ENCODE measurements around the gene ARHGAP18. TPM values are rescaled to one million over a fixed set of nuclear protein-coding genes. Genes with fewer than 3 reads are reported as not detected.

Gene ARHGAP18
- total and polyA plus RNA-seq, 10 donors: 4.6 to 18.7 (median 15.4) TPM

DNA sequence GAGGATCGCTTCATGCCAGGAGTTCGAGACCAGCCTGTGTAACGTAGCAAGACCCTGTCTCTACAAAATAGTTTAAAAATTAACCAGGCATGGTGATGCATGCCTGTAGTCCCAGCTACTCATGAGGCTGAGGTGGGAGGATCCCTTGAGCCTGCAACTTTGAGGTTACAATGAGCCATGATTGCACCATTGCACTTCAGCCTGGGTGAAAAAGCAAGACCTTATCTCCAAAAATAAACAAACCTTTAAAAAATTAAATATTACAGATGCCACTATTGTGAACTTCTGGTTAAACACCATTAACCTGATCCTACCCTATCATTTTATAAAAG is 116.8 kb downstream of the ARHGAP18 start:
- peaks cover 0 to 12% (median 3%) of the 10 kb centered on the region in 6 donors for H3K4me1 ChIP-seq
- no peaks in the 10 kb centered on the region for H3K9me3 ChIP-seq
- no peak overlapping the region for H3K27ac ChIP-seq
- intact Hi-C loops (cut with DNase I; ENCODE audit: low total_unique reads): loop anchor here (10.0 kb wide), 2 partner anchors 132 to 432 kb away; no protein-coding TSS in a partner anchor
- 73 to 100% (median 95%) methylated on average over 3 of the region's 3 CpGs for WGBS, 5 donors
- no peak for TF ChIP-seq POLR2AphosphoS5 (IDR thresholded peaks at IDR 0.05)
- TF ChIP-seq, protein P1, sequence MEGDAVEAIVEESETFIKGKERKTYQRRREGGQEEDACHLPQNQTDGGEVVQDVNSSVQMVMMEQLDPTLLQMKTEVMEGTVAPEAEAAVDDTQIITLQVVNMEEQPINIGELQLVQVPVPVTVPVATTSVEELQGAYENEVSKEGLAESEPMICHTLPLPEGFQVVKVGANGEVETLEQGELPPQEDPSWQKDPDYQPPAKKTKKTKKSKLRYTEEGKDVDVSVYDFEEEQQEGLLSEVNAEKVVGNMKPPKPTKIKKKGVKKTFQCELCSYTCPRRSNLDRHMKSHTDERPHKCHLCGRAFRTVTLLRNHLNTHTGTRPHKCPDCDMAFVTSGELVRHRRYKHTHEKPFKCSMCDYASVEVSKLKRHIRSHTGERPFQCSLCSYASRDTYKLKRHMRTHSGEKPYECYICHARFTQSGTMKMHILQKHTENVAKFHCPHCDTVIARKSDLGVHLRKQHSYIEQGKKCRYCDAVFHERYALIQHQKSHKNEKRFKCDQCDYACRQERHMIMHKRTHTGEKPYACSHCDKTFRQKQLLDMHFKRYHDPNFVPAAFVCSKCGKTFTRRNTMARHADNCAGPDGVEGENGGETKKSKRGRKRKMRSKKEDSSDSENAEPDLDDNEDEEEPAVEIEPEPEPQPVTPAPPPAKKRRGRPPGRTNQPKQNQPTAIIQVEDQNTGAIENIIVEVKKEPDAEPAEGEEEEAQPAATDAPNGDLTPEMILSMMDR (IDR thresholded peaks at IDR 0.05 in 8 of 11, conservative IDR thresholded peaks at IDR 0.05 in 3 of 11): no peak
- no peak for TF ChIP-seq POLR2A (IDR thresholded peaks at IDR 0.05)
- no peak overlapping the region for H3K4me3 ChIP-seq
- H3K27me3 ChIP-seq (replicated peaks in 1 of 7): no peaks in the 10 kb centered on the region
- peaks cover 0 to 28% (median 2%) of the 10 kb centered on the region in 6 donors for H3K36me3 ChIP-seq
- DNase-seq: no peak

DNA sequence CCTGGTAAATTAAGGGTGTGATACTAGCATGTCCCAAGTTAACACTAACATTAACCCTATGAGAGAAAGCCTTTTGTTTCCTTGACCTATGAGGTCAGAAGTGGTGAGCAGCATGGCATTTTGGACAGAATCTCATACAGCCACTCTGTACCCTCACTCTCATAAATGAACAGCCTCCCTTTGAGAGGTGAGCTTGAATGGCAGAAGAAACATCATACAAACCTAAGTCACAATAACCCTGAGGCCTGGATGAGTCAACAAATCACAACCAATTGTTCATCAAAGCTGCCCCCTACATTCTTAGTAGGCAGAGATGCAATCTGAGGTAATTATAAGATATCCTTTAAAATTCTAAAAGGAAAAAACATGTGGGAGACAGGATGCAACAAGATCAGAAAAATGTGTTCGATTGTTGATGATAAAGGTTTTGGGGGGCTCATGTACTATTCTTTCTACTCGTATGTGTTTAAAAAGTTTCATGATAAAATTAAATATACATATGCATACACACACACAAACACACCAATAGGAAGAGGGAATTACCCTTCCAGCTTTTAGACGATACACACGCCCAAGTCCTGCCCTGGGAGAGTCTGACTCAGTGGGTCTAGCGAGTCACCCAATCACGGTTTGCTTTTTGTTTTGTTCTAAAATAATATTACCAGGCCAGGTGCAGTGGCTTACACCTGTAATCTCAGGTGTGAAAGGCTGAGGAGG is 117.3 kb downstream of the ARHGAP18 start:
- Histone ChIP-seq H3K27me3 (replicated peaks in 1 of 7) (no peaks in the 10 kb centered on the region), H3K4me1 (peaks cover 0 to 7% (median 0%) of the 10 kb centered on the region in 6 donors), H3K36me3 (peaks cover 0 to 28% (median 2%) of the 10 kb centered on the region in 6 donors), H3K27ac (no peak overlapping the region), H3K9me3 (no peaks in the 10 kb centered on the region), H3K4me3 (no peak overlapping the region)
- intact Hi-C loops (cut with DNase I; ENCODE audit: low total_unique reads): loop anchor here (10.0 kb wide), 2 partner anchors 132 to 432 kb away; no protein-coding TSS in a partner anchor
- no peak for DNase-seq
- 82 to 95% (median 93%) methylated on average over 6 of the region's 6 CpGs for WGBS, 5 donors
- TF ChIP-seq, protein P1 (IDR thresholded peaks at IDR 0.05 in 8 of 11, conservative IDR thresholded peaks at IDR 0.05 in 3 of 11): no peak
- no peak for TF ChIP-seq POLR2A (IDR thresholded peaks at IDR 0.05)
- no peak for TF ChIP-seq POLR2AphosphoS5 (IDR thresholded peaks at IDR 0.05)

DNA sequence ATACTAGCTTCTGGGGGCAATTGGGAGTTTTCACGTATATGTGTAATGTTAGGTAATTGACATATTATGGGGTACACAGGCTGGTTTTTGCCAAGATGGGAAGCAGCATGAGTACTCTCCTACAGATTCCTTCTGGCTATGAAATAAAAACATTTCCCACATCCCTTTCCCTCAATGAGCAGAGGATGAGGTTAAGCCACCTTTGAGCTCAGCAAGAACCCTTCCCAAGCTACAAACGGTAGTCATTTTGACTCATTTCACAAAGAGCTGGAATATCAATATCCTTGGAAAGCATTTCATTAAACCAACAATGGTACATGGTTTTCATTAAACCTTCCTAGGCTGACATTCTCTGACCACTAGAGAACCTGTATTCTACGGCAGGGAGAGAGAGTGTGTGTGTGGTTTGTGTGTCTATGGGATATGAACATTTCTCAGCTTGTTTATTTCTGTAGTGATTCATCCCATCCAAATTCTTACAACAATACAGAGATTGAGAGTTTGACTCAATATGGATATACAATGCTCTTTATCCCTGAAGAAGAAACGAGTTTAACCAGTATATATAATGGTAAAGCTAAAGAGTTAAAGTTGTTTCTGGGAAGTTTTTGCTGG is 119.5 kb downstream of the ARHGAP18 start:
- DNase-seq: no peak
- no peaks in the 10 kb centered on the region for H3K27me3 ChIP-seq (replicated peaks in 1 of 7)
- peaks cover 0 to 28% (median 2%) of the 10 kb centered on the region in 6 donors for H3K36me3 ChIP-seq
- no peaks in the 10 kb centered on the region for H3K9me3 ChIP-seq
- H3K4me3 ChIP-seq: no peak overlapping the region
- TF ChIP-seq POLR2A (IDR thresholded peaks at IDR 0.05) (no peak), POLR2AphosphoS5 (IDR thresholded peaks at IDR 0.05) (no peak)
- TF ChIP-seq, protein P1 (IDR thresholded peaks at IDR 0.05 in 8 of 11, conservative IDR thresholded peaks at IDR 0.05 in 3 of 11): no peak
- no peak overlapping the region for H3K27ac ChIP-seq
- 92 to 96% (median 93%) methylated on average over 4 of the region's 4 CpGs for WGBS, 5 donors
- no peaks in the 10 kb centered on the region for H3K4me1 ChIP-seq
- intact Hi-C loops (cut with DNase I; ENCODE audit: low total_unique reads): loop anchor here (10.0 kb wide), 2 partner anchors 134 to 434 kb away; no protein-coding TSS in a partner anchor

GRCh38 chr6:129586815-129587214 is 123.2 kb downstream of the ARHGAP18 start:
- no peak for TF ChIP-seq POLR2A (IDR thresholded peaks at IDR 0.05)
- TF ChIP-seq POLR2AphosphoS5 (IDR thresholded peaks at IDR 0.05): no peak
- TF ChIP-seq, protein P1 (IDR thresholded peaks at IDR 0.05 in 8 of 11, conservative IDR thresholded peaks at IDR 0.05 in 3 of 11): no peak
- no peak overlapping the region for H3K27ac ChIP-seq
- no peak overlapping the region for H3K4me3 ChIP-seq
- no peaks in the 10 kb centered on the region for H3K4me1 ChIP-seq
- H3K9me3 ChIP-seq: no peaks in the 10 kb centered on the region
- WGBS, 5 donors: 95 to 98% (median 95%) methylated on average over 2 of the region's 2 CpGs
- no peaks in the 10 kb centered on the region for H3K27me3 ChIP-seq (replicated peaks in 1 of 7)
- intact Hi-C loops (cut with DNase I; ENCODE audit: low total_unique reads): no loop called here
- H3K36me3 ChIP-seq: peaks cover 0 to 38% (median 0%) of the 10 kb centered on the region in 6 donors
- no peak for DNase-seq

Data from spleen (tissue), 11 donors.